ENCODE data around the gene CD28.

DNA sequence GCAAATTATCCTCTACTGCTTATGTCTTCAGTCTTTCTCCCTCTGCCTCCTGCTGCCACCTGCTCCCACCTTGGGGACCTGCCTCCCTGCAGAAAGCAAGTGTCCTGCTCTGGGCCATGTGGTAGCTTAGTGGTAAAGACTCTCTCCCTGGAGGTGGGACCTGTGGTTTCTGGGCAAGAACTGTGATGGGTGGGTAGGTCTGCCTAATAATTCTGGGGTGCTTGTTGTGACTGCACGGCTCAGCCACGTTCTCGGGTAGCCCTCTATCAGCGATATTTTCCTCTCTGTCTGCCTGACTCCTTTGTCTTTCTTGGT lies 16.4 kb upstream of the CD28 start:
- no peak for TF ChIP-seq POLR2AphosphoS5 (IDR thresholded peaks at IDR 0.05; ENCODE audit: control insufficient read depth, insufficient read depth, low read depth, low read length)
- TF ChIP-seq, protein P1, sequence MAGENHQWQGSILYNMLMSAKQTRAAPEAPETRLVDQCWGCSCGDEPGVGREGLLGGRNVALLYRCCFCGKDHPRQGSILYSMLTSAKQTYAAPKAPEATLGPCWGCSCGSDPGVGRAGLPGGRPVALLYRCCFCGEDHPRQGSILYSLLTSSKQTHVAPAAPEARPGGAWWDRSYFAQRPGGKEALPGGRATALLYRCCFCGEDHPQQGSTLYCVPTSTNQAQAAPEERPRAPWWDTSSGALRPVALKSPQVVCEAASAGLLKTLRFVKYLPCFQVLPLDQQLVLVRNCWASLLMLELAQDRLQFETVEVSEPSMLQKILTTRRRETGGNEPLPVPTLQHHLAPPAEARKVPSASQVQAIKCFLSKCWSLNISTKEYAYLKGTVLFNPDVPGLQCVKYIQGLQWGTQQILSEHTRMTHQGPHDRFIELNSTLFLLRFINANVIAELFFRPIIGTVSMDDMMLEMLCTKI (IDR thresholded peaks at IDR 0.05; ENCODE audit: partially characterized antibody) = no peak
- no peak for TF ChIP-seq EP300 (IDR thresholded peaks at IDR 0.05; ENCODE audit: low read length)
- TF ChIP-seq LEF1 (IDR thresholded peaks at IDR 0.05) = no peak
- no peak for TF ChIP-seq TCF7 (IDR thresholded peaks at IDR 0.05; ENCODE audit: borderline replicate concordance)
- TF ChIP-seq, protein P2, sequence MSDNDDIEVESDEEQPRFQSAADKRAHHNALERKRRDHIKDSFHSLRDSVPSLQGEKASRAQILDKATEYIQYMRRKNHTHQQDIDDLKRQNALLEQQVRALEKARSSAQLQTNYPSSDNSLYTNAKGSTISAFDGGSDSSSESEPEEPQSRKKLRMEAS (CRISPR knock-in tag; IDR thresholded peaks at IDR 0.05) = no peak
- no peak for TF ChIP-seq CTCF (IDR thresholded peaks at IDR 0.05 in 2 of 3, conservative IDR thresholded peaks at IDR 0.05 in 1 of 3; ENCODE audit: insufficient read depth in 2 of 3, low read depth in 1 of 3, low read length in 3 of 3)
- no peak for TF ChIP-seq CBX5 (IDR thresholded peaks at IDR 0.05; ENCODE audit: borderline replicate concordance, low read depth)
- TF ChIP-seq PHF20 (IDR thresholded peaks at IDR 0.05; ENCODE audit: partially characterized antibody) = no peak
- no peak for TF ChIP-seq BACH1 (tag; IDR thresholded peaks at IDR 0.05)
- TF ChIP-seq TRIM28 (IDR thresholded peaks at IDR 0.05) = no peak

Data from K562 (cell line).